ENCODE results near the gene DDX42. TPM values are rescaled to one million over a fixed set of nuclear protein-coding genes. Genes with fewer than 3 reads are reported as not detected.
A peak's percentile ranks its signal among the peaks of the same experiment; 100 is the strongest.
"Not testable (repeated sequence)": the region's sequence is repeated elsewhere in the genome, so short reads cannot be mapped to it uniquely, and the experiment has no call there.

The DDX42 gene
- total RNA-seq, 1 donor from 2014 or later: 93.8 TPM

GRCh38 chr17:63842173-63842539 is 68.2 kb downstream of the DDX42 start:
- ATAC-seq: no peak
- TF ChIP-seq CTCF (IDR thresholded peaks at IDR 0.05): no peak
- Histone ChIP-seq H3K4me3 (peak overlapping the region; percentile 88), H3K9me3 (no peaks in the 10 kb centered on the region), H3K36me3 (peaks cover 4% of the 10 kb centered on the region), H3K27me3 (no peaks in the 10 kb centered on the region), H3K27ac (peak overlapping the region; percentile 94), H3K4me1 (peaks cover 42% of the 10 kb centered on the region)
- peak; percentile 81 for DNase-seq
- intact Hi-C loops (cut with DNase I): no loop called here

GRCh38 chr17:63842540-63843386 is 68.8 kb downstream of the DDX42 start, which contains the start of gene SMARCD2:
Gene SMARCD2, minus strand, starts transcription at chr17:63842685. Its CDS starts 11 bp downstream, at chr17:63842674.
- Histone ChIP-seq H3K9me3 (no peaks in the 10 kb centered on the region), H3K4me1 (peaks cover 39% of the 10 kb centered on the region), H3K36me3 (no peaks in the 10 kb centered on the region), H3K27me3 (no peaks in the 10 kb centered on the region), H3K27ac (peak within 1 kb of the TSS; percentile 94), H3K4me3 (peak within 1 kb of the TSS; percentile 88)
- no peak for TF ChIP-seq CTCF (IDR thresholded peaks at IDR 0.05)
- DNase-seq (peak; percentile 100), ATAC-seq (peak; percentile 92)
- intact Hi-C loops (cut with DNase I): no loop called here

GRCh38 chr17:63843387-63843888 is 69.5 kb downstream of the DDX42 start:
- intact Hi-C loops (cut with DNase I); H3K9me3 ChIP-seq; DNase-seq; ATAC-seq; H3K27me3 ChIP-seq; H3K36me3 ChIP-seq: not testable (repeated sequence)
- Histone ChIP-seq H3K4me1 (peaks cover 33% of the 10 kb centered on the region), H3K4me3 (peak overlapping the region; percentile 88), H3K27ac (peak overlapping the region; percentile 94)

GRCh38 chr17:63843910-63844677 is 70.1 kb downstream of the DDX42 start:
- TF ChIP-seq CTCF (IDR thresholded peaks at IDR 0.05): no peak
- DNase-seq (no peak), ATAC-seq (no peak)
- peaks cover 29% of the 10 kb centered on the region for H3K4me1 ChIP-seq
- H3K4me3 ChIP-seq: peak overlapping the region; percentile 88
- no peaks in the 10 kb centered on the region for H3K27me3 ChIP-seq
- H3K27ac ChIP-seq: peak overlapping the region; percentile 94
- intact Hi-C loops (cut with DNase I): no loop called here
- H3K36me3 ChIP-seq: no peaks in the 10 kb centered on the region
- no peaks in the 10 kb centered on the region for H3K9me3 ChIP-seq

- no peaks in the 10 kb centered on the region for H3K9me3 ChIP-seq
- TF ChIP-seq CTCF (IDR thresholded peaks at IDR 0.05): no peak
- H3K36me3 ChIP-seq: no peaks in the 10 kb centered on the region
- ATAC-seq (no peak), DNase-seq (no peak)
- intact Hi-C loops (cut with DNase I): no loop called here
- H3K27me3 ChIP-seq: no peaks in the 10 kb centered on the region
- no peak overlapping the region for H3K27ac ChIP-seq
- no peak overlapping the region for H3K4me3 ChIP-seq
- peaks cover 15% of the 10 kb centered on the region for H3K4me1 ChIP-seq
These were observed 71.5 kb downstream of the DDX42 start for GRCh38 chr17:63845509-63845908.

Measured in upper lobe of right lung (tissue), 1 donor.